GM19438 (cell line): ENCODE data around the gene CCDC24.

Experiments
- ATAC-seq: cut with Tn5 transposase; IDR thresholded peaks from one replicate; pipeline ENCODE4 v1.9.1; 2021; ENCODE audit warnings: low read depth; ENCODE audit not compliant: unreplicated experiment

The CCDC24 gene

DNA sequence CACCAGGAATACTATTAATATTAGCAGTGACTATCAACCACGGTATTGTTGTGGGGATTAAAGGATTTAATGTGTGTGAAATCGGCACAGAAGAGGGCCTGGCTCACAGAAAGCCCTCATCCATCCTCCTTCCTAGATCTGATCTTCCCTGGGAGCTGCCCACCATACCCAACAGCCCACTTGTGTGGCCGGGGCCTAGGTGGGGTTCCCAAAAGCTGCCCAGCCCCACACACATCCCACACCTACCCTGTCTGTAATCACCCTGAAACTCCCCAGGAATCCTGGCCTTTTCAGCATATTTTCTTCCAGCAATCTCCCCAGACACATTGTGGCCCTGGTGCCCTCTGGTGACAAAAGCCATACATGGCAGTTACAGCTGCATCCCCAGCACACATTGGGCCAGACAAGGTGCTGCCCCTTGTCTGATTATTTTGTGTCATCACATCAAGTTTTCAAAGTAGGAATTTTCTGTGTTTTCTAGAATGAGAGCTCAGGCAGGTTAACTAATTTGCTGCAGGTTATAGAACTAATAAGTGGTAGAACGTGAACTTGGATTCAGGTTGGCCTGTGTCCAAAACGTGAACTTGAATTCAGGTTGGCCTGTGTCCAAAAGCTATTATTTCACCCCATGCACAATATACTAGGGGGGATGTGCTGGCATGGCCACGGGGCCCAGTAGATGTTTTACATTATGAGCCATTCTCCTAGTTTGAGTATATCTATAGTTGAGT, 45.2 kb downstream of the CCDC24 start:
- no peak for ATAC-seq

DNA sequence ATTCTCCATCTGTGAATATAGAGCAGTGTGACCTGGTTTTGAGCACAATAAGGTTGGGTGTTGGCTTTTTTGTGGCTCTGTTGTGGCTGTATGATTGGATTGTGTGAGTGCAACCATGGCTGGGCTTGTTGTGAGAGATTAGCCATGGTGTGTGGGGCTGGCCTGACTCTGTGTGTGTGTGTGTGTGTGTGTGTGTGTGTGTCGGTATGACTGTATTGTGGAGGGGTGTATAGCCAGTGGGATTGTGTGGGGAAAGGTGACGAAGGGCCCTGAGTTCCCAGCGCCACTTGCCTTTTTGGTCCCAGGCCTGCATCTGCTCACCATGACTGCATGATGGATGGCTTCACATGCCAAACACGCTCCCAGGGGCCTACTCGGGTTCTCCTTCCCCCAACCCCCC, 45.8 kb downstream of the CCDC24 start:
- ATAC-seq: no peak

- no peak for ATAC-seq
Observed at GRCh38 chr1:44038876-44039657, 47.7 kb downstream of the CCDC24 start.

DNA sequence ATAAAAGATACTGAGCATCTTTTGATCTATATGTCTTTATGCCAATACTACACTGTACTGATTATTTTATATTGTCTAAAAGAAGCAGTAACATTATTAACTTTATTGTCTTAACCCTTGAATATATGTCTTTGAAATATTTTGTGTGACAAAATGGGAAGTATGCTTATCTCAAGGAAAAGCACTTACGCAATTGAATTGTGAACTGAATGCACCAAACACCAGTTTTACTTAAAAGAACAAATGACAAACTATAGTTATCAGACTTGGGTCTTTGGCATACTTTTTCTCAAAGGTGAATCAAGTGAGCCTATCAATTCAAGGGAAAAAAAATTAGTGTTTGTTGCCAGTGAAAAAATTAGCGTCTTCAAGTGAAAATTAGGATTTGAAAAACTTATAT, 49.0 kb downstream of the CCDC24 start:
- no peak for ATAC-seq

DNA sequence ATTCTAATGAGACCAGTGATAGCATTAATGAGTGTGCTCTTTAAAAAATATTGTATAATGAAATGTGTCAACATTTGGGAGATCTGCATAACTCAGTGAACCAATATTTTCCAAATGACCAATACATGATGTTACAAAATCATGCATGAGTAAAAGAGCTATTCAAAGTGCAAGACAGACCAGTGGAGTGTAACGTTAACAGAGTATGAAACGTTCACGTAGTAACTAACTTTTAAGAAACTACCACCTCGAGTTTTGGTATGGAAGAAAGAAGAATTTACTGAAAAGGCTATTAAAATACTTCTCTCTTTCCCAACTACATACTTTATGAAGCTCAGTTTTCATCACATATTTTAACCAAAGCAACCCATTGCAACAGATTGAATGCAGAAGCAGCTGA, 49.4 kb downstream of the CCDC24 start:
- ATAC-seq: no peak

GRCh38 chr1:44043176-44044070, 52.0 kb downstream of the CCDC24 start:
- no peak for ATAC-seq

DNA sequence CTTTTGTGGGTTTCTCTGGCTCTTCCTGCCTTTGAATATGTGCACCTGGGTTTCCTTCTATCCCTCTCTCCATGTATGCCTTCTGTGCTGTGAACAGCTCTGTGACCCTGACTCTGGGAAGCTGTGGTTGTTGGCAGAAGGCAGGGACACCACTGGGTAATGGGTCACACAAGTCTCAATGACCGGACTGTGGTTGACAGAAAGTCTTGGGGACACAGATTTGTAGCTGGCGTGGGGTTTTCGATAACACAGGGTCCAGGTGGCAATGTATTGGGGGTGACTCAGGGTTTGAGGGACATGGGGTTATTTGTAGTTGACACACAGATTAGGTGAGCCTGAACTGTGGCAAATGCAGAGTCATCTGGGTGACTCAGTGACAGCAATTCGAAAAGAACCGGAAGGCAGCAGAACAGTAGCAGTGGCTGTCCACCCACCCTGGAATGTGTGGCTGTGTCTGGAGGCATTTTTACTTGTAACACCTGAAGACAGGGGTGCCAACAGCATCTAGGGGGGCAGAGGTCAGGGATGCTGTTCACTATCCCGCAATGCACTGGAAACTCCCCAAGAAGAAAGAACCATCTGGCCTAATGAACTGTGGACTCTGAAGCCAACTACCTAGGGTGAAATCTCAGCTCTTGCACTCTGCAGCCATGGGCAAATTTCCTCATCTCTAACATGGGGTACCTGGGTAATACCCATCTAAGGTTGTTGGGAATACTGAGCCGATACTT, 52.8 kb downstream of the CCDC24 start:
- ATAC-seq: no peak

- ATAC-seq: no peak
Observed at GRCh38 chr1:44045064-44045463, 53.7 kb downstream of the CCDC24 start.
